Fibroblast of pulmonary artery (primary cell): ENCODE data around the gene TACR1.

Experiments used
- DNase-seq: peaks from one replicate; pipeline ENCODE4 v3.0.0-alpha.2; 2010; ENCODE audit warnings: low read depth
- H3K4me3 ChIP-seq: replicated peaks from 2 replicates; pipeline ENCODE4 v1.5.1; 2011; ENCODE audit warnings: low read depth, mild to moderate bottlenecking, control low read depth, low read length, moderate library complexity
- TF ChIP-seq, protein P1 (sequence below): IDR thresholded peaks from 2 replicates; pipeline ENCODE4 v1.5.1; 2011; ENCODE audit warnings: mild to moderate bottlenecking, control low read depth, low read length, inconsistent platforms; ENCODE audit errors: missing control alignments

The TACR1 gene

DNA sequence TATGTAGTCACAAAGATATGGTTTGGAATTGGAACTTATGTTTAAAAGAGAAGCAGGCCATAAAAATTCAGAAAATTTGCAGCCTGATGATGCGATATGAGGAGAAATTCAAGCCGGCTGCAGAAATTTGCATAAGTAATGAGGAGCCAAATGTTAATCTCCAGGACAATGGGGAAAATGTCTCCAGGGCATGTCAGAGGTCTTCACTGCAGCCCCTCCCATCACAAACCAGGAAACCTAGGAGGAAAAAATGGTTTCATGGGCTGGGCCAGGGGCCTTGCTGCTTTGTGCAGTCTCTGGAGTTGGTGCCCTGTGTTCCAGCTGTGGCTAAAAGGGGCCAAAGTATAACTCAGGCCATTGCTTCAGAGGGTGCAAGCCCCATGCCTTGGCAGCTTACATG is 28.4 kb downstream of the TACR1 start:
- DNase-seq, result no peak
- no peak overlapping the region for H3K4me3 ChIP-seq
- TF ChIP-seq, protein P1, sequence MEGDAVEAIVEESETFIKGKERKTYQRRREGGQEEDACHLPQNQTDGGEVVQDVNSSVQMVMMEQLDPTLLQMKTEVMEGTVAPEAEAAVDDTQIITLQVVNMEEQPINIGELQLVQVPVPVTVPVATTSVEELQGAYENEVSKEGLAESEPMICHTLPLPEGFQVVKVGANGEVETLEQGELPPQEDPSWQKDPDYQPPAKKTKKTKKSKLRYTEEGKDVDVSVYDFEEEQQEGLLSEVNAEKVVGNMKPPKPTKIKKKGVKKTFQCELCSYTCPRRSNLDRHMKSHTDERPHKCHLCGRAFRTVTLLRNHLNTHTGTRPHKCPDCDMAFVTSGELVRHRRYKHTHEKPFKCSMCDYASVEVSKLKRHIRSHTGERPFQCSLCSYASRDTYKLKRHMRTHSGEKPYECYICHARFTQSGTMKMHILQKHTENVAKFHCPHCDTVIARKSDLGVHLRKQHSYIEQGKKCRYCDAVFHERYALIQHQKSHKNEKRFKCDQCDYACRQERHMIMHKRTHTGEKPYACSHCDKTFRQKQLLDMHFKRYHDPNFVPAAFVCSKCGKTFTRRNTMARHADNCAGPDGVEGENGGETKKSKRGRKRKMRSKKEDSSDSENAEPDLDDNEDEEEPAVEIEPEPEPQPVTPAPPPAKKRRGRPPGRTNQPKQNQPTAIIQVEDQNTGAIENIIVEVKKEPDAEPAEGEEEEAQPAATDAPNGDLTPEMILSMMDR, result no peak

DNA sequence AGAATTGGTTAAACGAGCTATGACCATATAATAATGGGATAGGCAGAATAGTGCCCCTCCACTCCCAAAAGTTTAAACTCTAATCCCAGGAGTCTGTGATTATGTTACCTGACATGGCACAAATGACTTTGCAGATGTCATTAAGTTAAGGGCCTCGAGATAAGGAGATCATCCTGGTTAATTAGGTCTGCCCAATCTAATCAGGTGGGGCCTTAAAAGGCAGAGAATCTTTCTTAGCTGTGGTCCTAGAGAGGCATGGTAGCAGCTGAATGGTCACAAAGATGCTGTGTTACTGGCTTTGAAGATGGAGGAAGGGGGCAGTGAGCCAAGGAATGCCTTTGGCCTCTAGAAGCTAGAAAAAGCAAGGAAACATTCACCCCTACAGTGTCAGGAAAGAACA is 31.1 kb downstream of the TACR1 start:
- H3K4me3 ChIP-seq, result no peak overlapping the region
- TF ChIP-seq, protein P1, result no peak
- no peak for DNase-seq

- H3K4me3 ChIP-seq, result no peak overlapping the region
- TF ChIP-seq, protein P1, result no peak
- no peak for DNase-seq
Observed at GRCh38 chr2:75166491-75166890, 32.8 kb downstream of the TACR1 start.

DNA sequence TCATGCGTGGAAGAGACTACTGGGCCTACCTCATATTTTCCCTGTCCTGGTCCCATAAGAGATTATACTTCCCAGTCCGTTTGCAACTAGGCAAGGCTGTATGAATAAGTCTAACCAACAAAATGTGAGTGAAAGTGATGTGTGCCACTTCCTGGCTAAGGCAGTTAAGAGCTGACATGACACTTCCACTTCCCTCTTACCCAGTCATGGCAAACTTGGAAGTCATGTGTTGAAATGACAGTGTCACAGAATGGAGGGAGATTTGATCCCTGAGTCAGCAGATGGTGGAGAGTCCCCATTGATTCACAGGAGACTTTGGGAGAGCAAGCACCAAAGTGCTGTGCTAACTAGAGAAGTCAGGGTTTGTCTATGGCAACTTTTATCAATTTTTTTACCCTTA is 36.4 kb downstream of the TACR1 start:
- TF ChIP-seq, protein P1, result no peak
- DNase-seq, result no peak
- H3K4me3 ChIP-seq, result no peak overlapping the region

DNA sequence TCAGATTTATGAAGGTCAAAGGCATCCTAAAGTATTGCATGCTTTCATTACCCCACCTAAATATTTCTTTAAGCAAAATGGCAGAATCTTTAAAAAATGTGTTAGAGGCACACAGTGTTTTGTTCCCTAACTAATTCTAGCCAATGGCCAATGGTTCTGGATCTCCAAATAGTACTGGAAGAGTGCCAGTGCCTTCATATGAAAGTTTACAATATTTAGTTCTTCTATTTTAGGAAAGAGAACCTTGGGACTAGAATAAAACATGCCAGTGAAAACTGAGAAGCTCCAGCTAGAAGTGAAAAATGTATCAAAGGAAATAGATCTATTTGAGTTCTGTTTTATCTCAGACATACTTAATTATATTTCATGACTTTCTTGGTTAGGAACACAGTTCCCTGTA is 37.1 kb downstream of the TACR1 start:
- TF ChIP-seq, protein P1, result no peak
- no peak overlapping the region for H3K4me3 ChIP-seq
- no peak for DNase-seq

- DNase-seq, result peak; percentile 23
- TF ChIP-seq, protein P1, result peak; percentile 28
- no peak overlapping the region for H3K4me3 ChIP-seq
Observed at GRCh38 chr2:75157435-75157834, 41.9 kb downstream of the TACR1 start.

DNA sequence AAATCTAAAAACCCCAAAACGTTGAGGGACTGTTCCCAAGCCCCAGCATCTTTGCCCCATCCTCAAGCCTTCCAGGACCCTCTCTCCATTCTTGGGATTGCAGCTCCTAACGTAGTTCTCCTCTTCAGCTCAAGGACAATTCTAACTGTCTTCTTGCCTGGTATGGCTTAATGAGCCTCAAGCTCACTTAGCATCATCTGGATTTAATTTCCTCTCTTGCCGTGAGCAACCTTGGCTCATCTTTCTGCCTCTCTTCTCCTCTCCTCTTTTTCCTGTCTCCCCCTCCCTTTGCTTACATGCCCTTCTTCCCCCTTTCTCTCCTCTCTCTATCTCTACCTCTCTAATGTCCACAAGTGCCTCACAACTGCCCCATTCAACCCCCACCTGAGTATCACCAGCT is 44.2 kb downstream of the TACR1 start:
- TF ChIP-seq, protein P1, result no peak

More for the DNA sequence above, 44.2 kb downstream of the TACR1 start:
- no peak overlapping the region for H3K4me3 ChIP-seq
- no peak for DNase-seq
